Ramos (cell line): ENCODE results near the gene ADM2.

Experiments
- in situ Hi-C: fragments of 300-500 bp; cut with MboI; formaldehyde crosslinking; loops from one replicate; pipeline ENCODE4 v1.14.3; 2022; ENCODE audit warnings: low sequenced_read_pairs; ENCODE audit not compliant: unreplicated experiment

The ADM2 gene

GRCh38 chr22:50444663-50445062 is 36.7 kb upstream of the ADM2 start:
- in situ Hi-C loops, result no loop called here

GRCh38 chr22:50445071-50445879 is 36.1 kb upstream of the ADM2 start:
- in situ Hi-C loops, result no loop called here

- in situ Hi-C loops, result no loop called here
These were observed 35.2 kb upstream of the ADM2 start for GRCh38 chr22:50445880-50446707.

- in situ Hi-C loops, result no loop called here
These were observed 34.4 kb upstream of the ADM2 start for GRCh38 chr22:50446708-50447575.

- in situ Hi-C loops, result no loop called here
These were observed 33.5 kb upstream of the ADM2 start for GRCh38 chr22:50447576-50448551.

- in situ Hi-C loops, result no loop called here
These were observed 28.7 kb upstream of the ADM2 start for GRCh38 chr22:50452649-50453048.

- in situ Hi-C loops, result no loop called here
These were observed 26.7 kb upstream of the ADM2 start for GRCh38 chr22:50454556-50455075.

- in situ Hi-C loops, result no loop called here
These were observed 26.1 kb upstream of the ADM2 start for GRCh38 chr22:50455201-50455600.

- in situ Hi-C loops, result no loop called here
These were observed 25.3 kb upstream of the ADM2 start for GRCh38 chr22:50456026-50456425.

GRCh38 chr22:50456466-50457234 is 24.7 kb upstream of the ADM2 start:
- in situ Hi-C loops, result no loop called here

GRCh38 chr22:50459016-50459415 is 22.3 kb upstream of the ADM2 start:
- in situ Hi-C loops, result no loop called here

GRCh38 chr22:50459496-50460140 is 21.7 kb upstream of the ADM2 start:
- in situ Hi-C loops, result no loop called here

- in situ Hi-C loops, result no loop called here
These were observed 20.4 kb upstream of the ADM2 start for GRCh38 chr22:50460938-50461337.

- in situ Hi-C loops, result no loop called here
These were observed 19.8 kb upstream of the ADM2 start for GRCh38 chr22:50461536-50461935.

GRCh38 chr22:50461979-50462540 is 19.3 kb upstream of the ADM2 start:
- in situ Hi-C loops, result no loop called here

- in situ Hi-C loops, result no loop called here
These were observed 18.0 kb upstream of the ADM2 start for GRCh38 chr22:50463188-50463900.

- in situ Hi-C loops, result no loop called here
These were observed 16.9 kb upstream of the ADM2 start for GRCh38 chr22:50464451-50464850.
